D341Med (cell line): ENCODE measurements around the gene SPTLC3.

Experiments used
- DNase-seq: peaks from one replicate; pipeline ENCODE4 v3.0.0; 2012; ENCODE audit warnings: low spot score

SPTLC3 gene

DNA sequence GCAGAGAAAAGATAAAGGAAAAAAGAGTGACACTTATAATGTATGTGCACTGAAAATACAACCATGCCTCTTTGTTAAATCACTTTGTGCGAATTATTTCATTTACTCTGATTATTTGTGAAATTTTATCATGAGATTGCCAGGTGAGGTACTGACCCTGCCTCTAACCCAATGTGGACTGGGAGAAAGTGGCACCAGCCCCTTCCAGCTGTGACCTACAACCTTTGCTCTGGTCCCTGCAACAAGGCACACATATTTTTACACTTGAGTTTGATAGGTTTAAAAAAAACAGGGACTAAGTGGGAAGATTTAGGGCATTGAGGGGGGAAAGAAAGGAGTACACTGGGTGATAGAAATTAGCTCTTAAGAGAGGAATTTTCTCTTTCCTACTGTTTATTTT lies 132.0 kb downstream of the SPTLC3 start:
- DNase-seq: no peak

DNA sequence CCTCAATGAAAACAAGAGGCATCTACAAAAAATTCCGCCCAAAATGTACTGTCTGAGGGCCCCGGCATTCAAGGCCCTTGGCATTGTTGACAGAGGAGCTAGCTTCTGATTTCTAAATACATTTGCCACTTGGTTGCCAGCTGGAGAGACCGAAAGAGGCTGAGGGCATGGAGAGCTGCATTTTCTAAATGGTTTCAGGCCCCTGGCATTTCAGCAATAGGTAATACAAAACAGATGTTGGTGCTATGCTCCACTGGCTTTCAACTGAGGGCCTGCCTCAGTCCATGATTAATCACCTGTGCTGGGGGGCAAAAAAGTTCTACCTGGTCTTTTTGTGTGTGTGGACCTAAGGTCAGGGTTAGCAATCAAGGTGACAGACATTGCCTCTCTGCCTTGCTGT lies 132.8 kb downstream of the SPTLC3 start:
- DNase-seq: no peak

DNA sequence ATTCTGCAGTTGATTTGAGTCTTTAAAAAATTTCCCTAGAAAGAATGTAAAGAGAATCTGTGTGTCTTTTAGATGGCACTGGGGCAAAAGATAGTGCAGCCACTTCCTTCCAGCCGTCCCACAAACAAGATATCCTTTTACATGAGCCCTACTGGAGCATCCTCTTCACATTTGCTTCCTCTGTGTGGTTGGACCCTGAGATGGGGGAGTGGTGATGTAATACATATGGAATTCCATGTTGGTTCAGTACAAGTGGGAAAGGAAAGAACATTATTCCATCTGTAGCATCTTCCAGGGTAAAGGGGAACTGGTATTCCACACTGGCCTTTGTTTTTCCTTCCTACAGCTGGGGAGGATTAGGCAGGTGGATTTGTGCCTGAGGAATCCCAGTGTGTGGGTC lies 133.4 kb downstream of the SPTLC3 start:
- DNase-seq: no peak

DNA sequence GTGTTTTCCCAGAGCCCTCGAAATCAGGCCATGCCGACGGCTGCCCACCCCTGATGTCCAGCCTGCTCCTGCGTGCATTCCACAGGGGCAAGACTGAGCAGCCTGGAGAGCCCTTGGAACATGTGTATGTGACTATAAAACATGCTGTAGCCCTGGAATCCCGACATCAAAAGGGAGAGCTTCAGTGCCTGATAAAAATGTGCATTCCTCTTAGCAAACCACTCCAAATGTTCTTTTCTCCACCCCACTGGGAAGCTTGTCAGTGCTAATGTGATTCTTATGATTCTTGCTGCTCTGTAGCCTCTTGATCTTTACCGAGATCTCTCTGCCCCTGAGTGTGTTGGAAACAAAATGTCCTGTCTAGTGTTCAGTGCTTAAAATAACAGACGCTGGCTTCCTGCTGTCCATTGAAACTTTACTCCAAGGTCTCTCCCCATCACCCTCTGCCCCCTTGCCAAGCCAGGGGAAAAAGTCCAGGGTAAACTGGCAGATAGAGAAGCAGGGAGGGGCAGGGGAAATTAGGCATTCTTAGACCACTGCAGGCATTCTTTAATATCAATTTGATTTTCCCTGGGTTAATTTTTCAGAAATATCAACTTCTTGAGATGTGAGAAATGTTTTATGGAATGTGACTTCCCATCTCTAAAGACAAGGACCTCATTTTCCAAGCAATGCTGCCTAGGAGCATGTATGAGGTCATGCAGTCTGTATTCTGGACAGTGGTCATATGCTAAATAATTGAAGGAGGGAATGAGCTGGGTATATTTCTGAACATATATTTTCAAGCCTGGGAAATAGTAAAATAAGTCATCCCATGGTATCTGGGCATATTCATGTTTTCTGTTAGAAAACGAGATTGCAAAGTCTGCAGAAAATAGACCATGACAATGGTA lies 138.5 kb downstream of the SPTLC3 start:
- DNase-seq: no peak

DNA sequence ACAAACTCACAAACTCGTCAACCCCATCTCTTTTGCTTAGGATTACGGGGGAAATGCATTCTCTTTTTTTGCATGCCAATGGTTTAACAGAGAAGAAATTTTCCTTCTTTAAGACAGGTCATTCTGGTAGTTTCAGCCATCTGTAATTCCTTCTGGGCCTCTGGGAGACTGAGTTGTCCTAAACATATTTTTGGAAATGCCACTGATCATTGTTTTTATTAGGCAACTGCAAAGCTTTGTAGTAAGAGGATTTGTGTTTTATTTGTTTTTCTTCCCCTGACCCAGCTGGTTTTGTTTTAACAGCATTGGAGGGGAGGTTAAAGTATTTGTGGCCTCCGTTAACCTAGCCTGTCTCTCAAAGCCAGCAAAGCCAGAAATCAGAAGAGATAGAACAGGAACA lies 139.2 kb downstream of the SPTLC3 start:
- no peak for DNase-seq

DNA sequence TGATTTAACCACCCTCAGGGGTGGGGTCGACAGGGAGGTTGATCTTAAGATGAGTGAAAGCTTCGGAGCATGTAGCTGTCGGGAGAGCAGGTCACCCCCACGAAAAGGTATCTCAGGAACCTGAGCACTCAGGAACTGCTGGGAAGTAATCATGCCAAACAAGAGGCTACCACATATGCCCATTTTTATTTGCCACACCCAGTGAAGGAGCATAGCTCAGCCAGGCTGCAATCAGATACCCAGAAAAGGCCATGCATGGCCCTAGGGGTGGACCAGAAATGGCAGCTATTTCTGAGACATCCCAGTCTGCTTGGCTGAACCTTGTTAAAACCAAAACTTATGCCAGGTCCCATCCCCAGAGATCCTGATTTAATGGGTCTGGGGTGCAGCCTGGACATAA lies 139.6 kb downstream of the SPTLC3 start:
- no peak for DNase-seq

DNA sequence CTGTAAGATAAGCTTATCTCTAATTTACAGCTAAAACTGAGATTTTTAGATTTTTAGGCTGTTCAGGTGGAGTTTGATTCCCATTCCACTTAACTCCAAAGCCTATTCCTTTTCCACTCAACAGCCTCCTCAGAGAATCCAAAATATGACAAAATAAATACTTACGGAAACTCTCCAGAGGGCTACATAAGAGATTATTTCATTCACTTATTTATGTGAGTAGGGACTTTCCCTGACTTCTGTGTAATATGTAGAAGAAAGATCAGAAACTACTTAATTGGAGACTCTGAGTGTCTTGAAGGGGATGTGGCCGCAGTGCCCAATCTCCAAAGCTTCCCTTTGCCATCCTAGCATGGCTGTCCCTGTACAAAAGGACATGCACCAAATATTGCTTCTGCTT lies 140.2 kb downstream of the SPTLC3 start:
- DNase-seq: no peak

DNA sequence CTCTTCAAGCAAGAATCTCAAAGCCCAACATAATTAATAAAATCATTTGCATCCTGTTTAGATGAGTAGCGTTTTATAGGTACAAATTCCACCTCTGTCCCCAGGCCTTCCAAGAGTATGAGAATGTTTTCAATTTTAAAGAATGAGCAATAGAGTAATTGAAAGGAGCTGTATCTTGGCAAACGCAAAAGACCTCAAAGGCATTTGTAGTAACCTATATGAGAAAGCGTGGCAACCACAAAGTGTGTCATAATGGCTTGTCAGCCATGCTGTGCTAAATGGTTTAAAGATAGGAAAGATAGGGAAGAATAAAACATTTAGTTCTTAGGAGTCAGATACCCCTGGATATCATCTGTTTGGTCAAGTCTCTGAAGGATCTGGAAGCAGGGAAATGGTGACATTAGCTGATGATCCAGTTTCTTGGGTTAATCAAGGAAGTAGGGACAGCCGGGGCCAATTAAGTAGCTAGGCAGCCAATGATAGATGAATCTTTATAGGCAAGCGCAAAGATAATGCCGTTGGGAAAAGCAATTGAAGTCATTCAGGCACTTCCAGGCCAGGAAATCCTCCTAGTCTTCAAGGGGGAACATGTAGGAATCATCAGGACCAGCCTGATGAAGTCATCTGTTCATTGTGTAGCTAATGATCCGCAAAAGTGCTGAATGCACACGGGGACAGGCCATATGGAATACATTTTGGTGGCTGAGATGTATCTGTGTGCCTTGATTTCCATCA lies 140.8 kb downstream of the SPTLC3 start:
- DNase-seq: no peak

DNA sequence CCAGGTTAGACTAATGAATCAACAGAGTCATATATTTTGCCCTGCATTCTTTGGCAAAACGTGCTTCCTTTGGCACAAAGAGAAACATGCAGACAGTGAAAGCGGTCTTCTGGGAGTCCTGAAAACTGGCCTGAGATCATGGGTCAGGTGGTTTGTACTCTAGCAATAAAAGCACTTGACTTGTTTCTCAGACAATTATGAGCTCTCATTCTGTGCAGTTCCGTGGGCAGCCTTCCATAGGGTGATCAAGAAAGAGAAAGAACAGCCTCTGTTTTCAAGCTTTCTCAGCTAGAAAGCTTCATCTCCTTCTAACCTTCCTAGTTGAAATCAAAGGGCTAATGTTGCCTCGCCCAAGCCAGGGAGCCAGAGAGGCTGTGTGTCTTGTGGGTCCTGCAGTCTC lies 149.6 kb downstream of the SPTLC3 start:
- no peak for DNase-seq

DNA sequence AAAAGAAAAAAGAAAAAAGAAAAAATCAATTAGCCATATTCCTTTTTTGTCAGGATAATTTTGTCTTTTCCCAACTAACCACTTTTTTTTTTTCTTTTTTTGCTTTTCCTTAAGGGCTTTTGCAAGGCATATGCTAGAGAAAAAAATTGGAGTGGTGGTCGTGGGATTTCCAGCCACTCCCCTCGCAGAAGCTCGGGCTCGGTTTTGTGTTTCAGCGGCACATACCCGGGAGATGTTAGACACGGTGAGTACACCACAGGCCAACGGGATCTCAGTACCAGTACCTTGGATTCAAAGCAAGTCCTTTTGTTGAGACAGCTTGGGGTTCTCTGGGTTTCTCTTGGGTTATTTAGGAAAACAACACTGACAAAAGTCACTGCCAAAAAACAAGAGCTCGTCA lies 151.1 kb downstream of the SPTLC3 start:
- DNase-seq: no peak

DNA sequence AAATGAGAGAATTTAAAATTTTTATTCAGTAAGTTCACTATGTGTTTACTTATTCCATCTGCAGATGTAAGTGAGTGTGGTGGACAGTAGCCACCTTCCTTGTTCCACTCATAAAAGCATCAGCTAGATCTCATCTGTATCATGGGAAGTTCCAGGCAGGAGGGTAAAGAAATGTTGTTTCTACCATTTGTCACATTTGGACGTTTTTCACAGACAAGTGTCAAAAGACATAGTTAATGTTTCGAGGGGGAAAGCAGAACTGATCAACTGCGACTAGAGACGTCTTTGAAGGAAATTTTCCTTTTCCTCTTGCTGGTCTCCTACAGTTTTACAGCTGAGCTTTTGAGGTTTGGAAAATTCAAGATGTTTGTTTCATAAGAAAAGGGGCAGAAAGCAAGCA lies 156.4 kb downstream of the SPTLC3 start:
- no peak for DNase-seq

DNA sequence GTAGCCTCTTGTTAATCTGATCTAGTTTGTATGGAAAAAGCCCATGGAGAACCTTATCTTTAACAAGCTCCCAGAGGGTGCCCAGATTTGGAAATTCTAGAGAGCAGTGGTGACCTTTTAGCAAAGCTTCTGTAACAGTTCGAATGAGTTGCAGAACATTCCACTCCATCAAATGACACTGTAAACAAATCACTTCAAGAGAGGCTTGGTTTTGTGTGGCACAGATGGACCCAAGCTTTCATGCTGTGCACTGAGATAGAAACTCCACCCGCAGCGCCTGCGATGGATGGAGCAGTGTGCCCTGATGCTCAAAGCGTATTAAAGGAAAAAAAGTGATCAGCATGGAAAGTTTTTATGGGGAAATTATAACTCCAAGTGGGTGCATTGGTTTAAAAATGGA lies 157.2 kb downstream of the SPTLC3 start:
- no peak for DNase-seq

DNA sequence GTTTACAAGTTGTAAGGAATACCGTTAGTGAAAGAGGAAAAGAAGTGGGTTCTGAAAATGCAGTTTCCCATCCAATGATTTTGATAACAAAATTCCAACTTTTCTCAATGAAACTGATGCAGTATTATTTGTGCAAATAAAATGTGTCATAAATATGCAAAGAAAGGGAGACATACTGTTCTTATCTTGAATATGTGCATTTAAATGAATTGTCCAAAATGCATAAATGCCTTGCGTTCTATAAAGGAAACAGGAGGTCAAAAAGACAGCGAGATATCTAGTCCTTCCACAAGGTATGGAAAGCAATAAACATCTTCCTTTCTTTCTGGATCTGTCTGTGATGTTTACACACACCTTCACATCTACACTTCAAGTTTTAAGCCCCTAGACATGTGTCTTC lies 157.7 kb downstream of the SPTLC3 start:
- DNase-seq: no peak

DNA sequence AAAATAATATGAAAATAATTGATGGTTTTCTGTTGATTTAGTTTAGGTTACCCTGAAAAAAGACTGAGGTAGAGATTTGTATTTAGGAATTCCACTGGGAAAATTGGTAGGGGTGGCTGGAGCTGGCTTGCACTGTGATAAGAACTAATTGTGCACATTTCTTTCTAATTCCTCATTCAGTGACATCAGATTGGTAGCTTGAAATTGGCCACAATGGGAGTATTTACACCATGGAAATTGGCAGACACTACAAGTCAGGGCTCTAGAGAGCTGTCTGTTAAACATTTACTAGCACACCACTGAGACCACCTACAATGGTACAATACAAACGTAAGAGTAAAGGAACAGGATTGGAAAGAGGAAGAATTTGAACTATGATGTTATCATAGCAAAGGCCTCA lies 160.3 kb downstream of the SPTLC3 start:
- no peak for DNase-seq

DNA sequence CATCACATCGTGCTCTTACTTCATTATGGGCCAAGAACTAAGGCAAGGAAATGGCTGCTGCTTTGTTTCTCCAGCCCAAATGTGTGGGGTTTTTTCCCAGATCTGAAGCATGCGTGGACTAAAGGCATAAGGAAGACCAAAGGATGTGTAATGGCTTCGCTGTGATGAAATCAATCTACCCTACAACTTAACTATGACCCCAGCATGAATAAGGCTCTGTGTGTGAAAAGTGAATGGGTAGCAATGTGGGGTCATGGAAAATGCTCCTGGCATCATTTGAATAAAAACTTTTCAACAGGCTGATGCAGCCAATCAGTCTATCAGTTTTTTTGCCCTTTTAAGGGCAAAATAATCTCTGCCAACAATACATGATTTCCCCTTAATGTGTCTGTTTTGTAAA lies 162.0 kb downstream of the SPTLC3 start:
- no peak for DNase-seq

DNA sequence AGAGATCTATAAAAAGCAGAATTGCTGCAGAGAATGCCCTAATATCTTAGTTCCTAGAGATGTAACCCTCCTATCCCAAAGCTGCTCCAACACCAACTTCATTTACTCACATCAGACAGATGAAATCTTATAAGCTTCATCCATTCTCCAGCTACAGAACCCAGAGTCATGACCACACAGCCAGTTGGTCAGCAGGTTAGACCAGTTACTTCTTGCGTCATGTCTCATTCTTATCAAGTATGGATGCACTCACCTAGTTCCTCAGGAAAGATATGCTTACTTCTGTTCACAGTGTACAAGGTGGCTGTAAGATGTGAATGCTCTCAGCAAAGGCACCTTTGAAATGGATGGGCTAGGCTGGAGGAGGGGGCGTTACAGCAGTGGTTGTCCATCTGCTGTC lies 164.4 kb downstream of the SPTLC3 start:
- DNase-seq: no peak

DNA sequence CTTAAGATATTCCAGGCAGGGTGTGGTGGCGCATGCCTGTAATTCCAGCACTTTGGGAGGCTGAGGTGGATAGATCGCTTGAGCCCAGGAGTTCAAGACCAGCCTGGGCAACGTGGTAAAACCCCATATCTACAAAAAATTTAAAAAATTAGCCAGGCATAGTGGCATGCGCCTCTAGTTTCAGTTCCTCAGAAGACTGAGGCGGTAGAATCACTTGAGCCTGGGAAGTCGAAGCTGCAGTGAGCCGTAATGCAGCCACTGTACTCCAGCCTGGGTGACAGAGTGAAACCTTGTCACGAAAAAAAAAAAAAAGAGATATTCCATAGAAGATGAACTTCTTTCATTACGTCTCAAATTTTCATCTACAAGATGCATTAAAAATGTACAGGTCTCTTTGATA lies 165.6 kb downstream of the SPTLC3 start:
- DNase-seq: no peak

DNA sequence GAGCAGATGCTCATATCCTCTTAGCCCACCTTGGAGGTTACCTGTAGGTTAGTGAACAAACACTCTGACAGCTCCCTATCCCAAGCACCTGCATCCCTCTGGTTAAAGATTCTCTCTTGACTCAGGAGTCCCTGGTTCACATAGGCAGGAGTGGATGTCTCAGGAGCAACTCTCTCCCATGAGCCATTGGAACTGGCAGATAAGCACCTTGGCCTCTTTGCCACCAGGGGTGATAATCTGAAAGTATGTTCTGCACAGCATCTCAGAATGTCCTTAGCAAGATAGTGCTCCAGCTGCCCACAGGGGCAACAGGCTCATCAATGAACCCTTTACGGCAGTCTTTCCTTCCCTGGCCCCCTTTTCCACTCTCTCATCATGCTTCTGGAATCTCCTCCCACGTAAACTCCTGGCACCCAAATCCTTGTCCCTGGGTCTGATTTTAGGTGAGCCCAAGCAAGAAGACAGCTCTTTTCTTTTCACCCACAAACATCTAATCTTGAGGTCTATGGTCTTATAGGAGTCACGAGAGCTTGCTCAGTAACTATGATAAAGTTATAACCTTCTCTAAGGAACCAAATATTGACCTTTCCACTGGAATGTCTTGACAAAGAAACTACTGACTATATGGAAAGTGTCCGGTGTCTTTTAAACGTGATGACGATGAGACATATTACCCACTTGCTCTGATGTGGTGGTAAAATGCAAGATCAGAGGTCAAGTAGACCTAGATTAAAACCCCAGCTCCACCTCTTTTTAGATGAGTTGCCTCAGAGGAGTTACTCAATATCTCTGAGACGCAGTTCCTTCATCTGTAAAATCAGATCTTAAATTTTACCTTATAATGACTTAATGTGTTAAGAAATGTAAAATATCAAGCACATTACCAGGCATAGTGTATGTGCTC lies 172.5 kb downstream of the SPTLC3 start:
- DNase-seq: no peak

DNA sequence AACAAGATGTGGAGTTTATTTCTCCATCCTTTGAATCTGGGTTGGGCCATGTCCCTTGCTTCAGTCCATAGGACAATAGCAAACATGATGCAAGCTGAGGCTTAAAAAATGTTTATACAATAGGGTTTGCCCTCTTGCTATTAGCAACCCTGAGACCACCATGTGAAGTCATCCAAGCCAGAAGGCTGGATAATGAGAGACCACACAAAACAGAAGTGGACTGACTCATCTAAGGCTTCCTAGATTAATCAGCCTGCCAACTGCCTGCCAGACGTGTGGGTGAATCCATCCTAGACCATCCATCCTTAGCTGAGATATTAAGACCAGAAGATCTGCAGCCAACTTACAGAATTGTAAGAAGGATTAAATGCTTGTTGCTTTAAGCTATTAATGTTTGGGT lies 174.2 kb downstream of the SPTLC3 start:
- no peak for DNase-seq

DNA sequence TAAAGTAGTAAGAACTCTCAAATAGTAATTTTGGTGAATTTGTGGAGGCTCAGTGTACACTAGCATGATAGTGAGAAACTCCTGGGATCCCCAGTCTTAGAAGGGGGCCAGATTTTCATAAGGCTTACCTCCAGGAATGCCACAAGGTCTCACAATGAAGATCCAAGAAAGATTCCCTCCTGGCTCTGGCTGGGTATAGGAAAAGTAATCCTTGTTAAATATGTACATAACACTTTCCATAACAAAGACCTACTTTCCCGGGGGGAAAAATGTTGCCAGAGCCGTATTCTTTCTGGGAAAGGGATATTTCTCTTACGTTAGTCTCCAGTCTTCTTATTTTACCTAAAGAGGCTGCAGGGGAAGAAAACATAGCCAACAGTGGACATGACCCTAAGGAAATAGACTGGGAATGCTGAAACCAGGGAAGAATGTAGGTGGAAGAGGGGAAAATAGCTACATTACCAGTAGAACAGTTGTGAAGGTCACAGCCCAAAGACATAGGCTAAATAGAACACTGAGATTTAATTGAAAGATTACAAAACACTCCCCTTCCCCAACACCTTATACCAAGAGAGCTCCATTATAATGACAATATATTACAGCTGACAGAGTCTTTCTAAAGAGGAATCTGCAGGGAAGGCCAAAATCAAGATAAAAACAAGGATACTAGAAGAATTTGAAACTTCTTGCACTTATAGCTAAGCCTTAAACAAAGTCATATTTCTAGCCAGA lies 177.4 kb downstream of the SPTLC3 start:
- DNase-seq: no peak

DNA sequence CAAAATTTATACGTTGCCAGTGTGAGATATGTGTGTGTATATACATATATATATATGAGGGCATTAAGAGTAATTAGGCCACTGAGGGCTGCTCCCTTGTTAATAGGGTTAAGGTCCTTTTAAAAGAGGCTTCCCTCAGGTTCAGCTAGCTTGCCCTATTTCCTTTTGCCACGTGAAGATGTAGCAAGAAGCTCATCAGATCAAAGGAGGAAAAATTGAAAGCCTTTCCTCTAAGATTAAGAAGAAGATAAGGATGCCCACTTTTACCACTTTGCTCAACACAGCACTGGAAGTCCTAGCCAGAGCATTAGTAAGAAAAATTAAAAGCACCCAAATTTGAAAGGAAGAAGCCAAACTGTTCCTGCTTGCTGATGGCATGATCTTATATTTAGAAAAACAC lies 179.1 kb downstream of the SPTLC3 start:
- DNase-seq: no peak

DNA sequence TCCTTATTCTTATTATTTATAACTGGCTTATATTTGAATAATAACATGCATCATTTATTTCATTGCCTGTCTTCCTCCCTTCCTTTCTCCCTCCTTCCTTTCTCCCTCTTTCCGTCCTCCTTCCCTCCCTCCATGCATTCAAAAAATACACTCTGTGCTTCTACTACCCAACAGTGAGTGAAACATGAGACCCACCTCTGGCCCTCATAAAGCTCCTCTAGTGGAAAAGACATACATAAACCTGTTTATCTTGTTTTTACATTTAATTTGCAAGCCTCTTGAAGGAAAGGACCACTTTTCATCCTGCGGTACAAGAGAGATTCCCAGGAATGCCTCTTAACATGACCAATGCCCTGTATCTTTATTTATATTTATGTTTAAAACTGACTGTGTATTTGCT lies 190.5 kb downstream of the SPTLC3 start:
- no peak for DNase-seq
